CD14-positive monocyte (primary cell): ENCODE measurements around the gene WDR7. TPM values are rescaled to one million over a fixed set of nuclear protein-coding genes. Genes with fewer than 3 reads are reported as not detected.

ENCODE experiments used
- DNase-seq, 3 donors: peaks; one replicate each; pipeline ENCODE4 v3.0.0-alpha.2; 2011 to 2022
- H2AFZ ChIP-seq: 2 replicates; pipeline ENCODE4 v1.6.0; 2012; ENCODE audit warnings: mild to moderate bottlenecking, low read depth, low read length, inconsistent platforms; ENCODE audit not compliant: insufficient read depth, poor library complexity, severe bottlenecking
- H3K27ac ChIP-seq, 2 donors: 1 replicate in 1 of 2; 2 replicates in 1 of 2; pipeline ENCODE4 v1.5.1; 2012 to 2013; ENCODE audit warnings: low read length in 2 of 2, control low read depth in 1 of 2, inconsistent platforms in 1 of 2, low read depth in 1 of 2, mild to moderate bottlenecking in 1 of 2
- H3K27me3 ChIP-seq, 2 donors: one replicate each; pipeline versions ENCODE4 v1.6.0 to v1.6.1; 2011 to 2013; ENCODE audit warnings: low read length in 2 of 2; ENCODE audit not compliant: control insufficient read depth in 2 of 2, insufficient read depth in 2 of 2
- H3K36me3 ChIP-seq, 2 donors: replicated peaks in 1 of 2; 1 replicate in 1 of 2; 2 replicates in 1 of 2; pipeline versions ENCODE4 v1.5.1 to v1.6.1; 2012 to 2013; ENCODE audit warnings: low read length in 2 of 2, control low read depth in 1 of 2, inconsistent platforms in 1 of 2, mild to moderate bottlenecking in 1 of 2; ENCODE audit not compliant: insufficient read depth in 2 of 2, control insufficient read depth in 1 of 2
- H3K4me1 ChIP-seq, 2 donors: 1 replicate in 1 of 2; 2 replicates in 1 of 2; pipeline versions ENCODE4 v1.5.1 to v1.6.1; 2012 to 2013; ENCODE audit warnings: low read length in 2 of 2, control low read depth in 1 of 2, inconsistent platforms in 1 of 2, mild to moderate bottlenecking in 1 of 2, moderate library complexity in 1 of 2; ENCODE audit not compliant: insufficient read depth in 2 of 2, control insufficient read depth in 1 of 2
- H3K4me2 ChIP-seq: replicated peaks from 2 replicates; pipeline ENCODE3; 2012; ENCODE audit warnings: low read length, moderate library complexity, mild to moderate bottlenecking; ENCODE audit not compliant: poor library complexity, severe bottlenecking; ENCODE audit errors: extremely low read depth
- H3K4me3 ChIP-seq, 3 experiments: fragments of 200-600 bp in 1 of 3; sonication (generic) in 1 of 3; replicated peaks in 1 of 3; 1 replicate in 2 of 3; 2 replicates in 1 of 3; pipeline ENCODE4 v1.5.1; 2011 to 2013; ENCODE audit warnings: low read length in 3 of 3, mild to moderate bottlenecking in 3 of 3, control low read depth in 2 of 3, low read depth in 2 of 3, inconsistent platforms in 1 of 3, moderate library complexity in 1 of 3
- H3K79me2 ChIP-seq: 2 replicates; pipeline ENCODE4 v1.6.0; 2012; ENCODE audit warnings: mild to moderate bottlenecking, control low read depth, inconsistent platforms, low read length, moderate library complexity; ENCODE audit not compliant: insufficient read depth
- H3K9ac ChIP-seq: 2 replicates; pipeline ENCODE4 v1.6.0; 2017; ENCODE audit warnings: low read length, mild to moderate bottlenecking; ENCODE audit not compliant: insufficient read depth, poor library complexity, severe bottlenecking
- H3K9me3 ChIP-seq, 2 donors: replicated peaks in 1 of 2; 1 replicate in 1 of 2; 2 replicates in 1 of 2; pipeline versions ENCODE4 v1.5.1 to v1.6.1; 2012 to 2013; ENCODE audit warnings: low read length in 2 of 2, control low read depth in 1 of 2; ENCODE audit not compliant: control insufficient read depth in 1 of 2, insufficient read depth in 1 of 2
- H4K20me1 ChIP-seq: 2 replicates; pipeline ENCODE4 v1.6.0; 2012; ENCODE audit warnings: mild to moderate bottlenecking, low read length, control low read depth, moderate library complexity; ENCODE audit not compliant: insufficient read depth
- H3K27ac Mint-ChIP-seq, 7 donors: one replicate each; pipeline ENCODE4 v1.8.0; 2020; ENCODE audit warnings: mild to moderate bottlenecking in 7 of 7, mixed read lengths in 7 of 7, moderate library complexity in 6 of 7, inconsistent platforms in 2 of 7
- H3K27me3 Mint-ChIP-seq, 3 donors: one replicate each; pipeline ENCODE4 v1.8.0; 2021 to 2022; ENCODE audit warnings: low read depth in 3 of 3, mild to moderate bottlenecking in 3 of 3, mixed read lengths in 3 of 3, moderate library complexity in 3 of 3, inconsistent platforms in 1 of 3
- H3K36me3 Mint-ChIP-seq, 2 donors: one replicate each; pipeline ENCODE4 v1.8.0; 2020; ENCODE audit warnings: mixed read lengths in 2 of 2, inconsistent platforms in 1 of 2, mild to moderate bottlenecking in 1 of 2
- H3K4me1 Mint-ChIP-seq: one replicate; pipeline ENCODE4 v1.8.0; 2020; ENCODE audit warnings: mild to moderate bottlenecking, mixed read lengths
- H3K4me3 Mint-ChIP-seq, 2 donors: one replicate each; pipeline ENCODE4 v1.8.0; 2020; ENCODE audit warnings: mild to moderate bottlenecking in 2 of 2, mixed read lengths in 2 of 2, moderate library complexity in 1 of 2
- H3K9me3 Mint-ChIP-seq, 7 donors: one replicate each; pipeline ENCODE4 v1.8.0; 2020 to 2022; ENCODE audit warnings: mixed read lengths in 7 of 7, mild to moderate bottlenecking in 6 of 7, moderate library complexity in 6 of 7, inconsistent platforms in 2 of 7
- WGBS: methylation state at CpG from one replicate; pipeline ENCODE4 v1.1.5; 2013; ENCODE audit warnings: missing lambda C conversion rate; ENCODE audit not compliant: insufficient coverage; 5-methylcytosine and 5-hydroxymethylcytosine counted together
- intact Hi-C, 2 donors: fragments of 100-400 bp; cut with micrococcal nuclease; formaldehyde crosslinking; loops; one replicate each; pipeline versions ENCODE4 v1.15.0 to v1.15.1; 2023
- polyA plus RNA-seq, 3 donors: library from polyadenylated mRNA; depleted of rRNA in 1 of 3; unstranded in 2 of 3; stranded (reverse) in 1 of 3; fragments of 300-500 nt in 2 of 3; fragments of >200 nt in 1 of 3; fragmentation: Illumina TruSeq in 2 of 3; gene quantifications; 1 replicate in 2 of 3; 2 replicates in 1 of 3; pipeline ENCODE4 v1.2.3, GENCODE V29; 2012 to 2021
- TF ChIP-seq, protein P1 (sequence below): fragments of 200-600 bp; IDR thresholded peaks from one replicate; pipeline ENCODE4 v1.8.0; 2022; ENCODE audit warnings: antibody characterized with exemption, mild to moderate bottlenecking

Gene WDR7
- polyA plus RNA-seq, 3 donors, result 9.1 to 23.6 (median 9.5) TPM

DNA sequence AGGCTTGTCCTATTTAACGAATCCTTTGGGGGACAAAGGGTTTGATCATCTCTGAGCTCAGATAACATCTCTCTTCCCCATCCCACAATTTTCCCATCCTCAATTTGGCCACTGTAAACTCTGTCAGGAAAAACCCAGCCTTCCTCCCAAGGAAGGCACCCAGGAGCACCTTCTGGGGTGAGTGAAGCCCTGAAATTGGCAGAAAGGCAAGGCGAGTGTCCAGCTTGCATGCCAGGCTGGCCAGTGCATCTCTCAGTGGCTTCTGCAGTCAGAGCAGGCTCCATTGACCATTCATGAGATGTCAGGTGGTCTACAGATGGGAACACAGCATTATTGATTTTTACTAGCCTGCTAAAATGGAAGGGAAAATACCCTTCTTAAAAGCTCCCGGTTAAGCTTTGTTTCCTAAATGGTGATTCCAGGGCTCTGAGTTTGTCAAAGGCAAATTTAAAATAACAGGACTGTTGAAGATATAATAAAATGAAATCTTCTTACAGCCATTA is 412.5 kb downstream of the WDR7 start:
- H3K27me3 Mint-ChIP-seq, result peaks cover 0 to 6% (median 2%) of the 10 kb centered on the region in 3 donors
- intact Hi-C loops, result no loop called here
- no peaks in the 10 kb centered on the region for H3K9me3 Mint-ChIP-seq
- no peak overlapping the region for H3K4me3 ChIP-seq
- no peaks in the 10 kb centered on the region for H3K4me1 Mint-ChIP-seq
- no peak overlapping the region for H3K27ac Mint-ChIP-seq
- H3K4me3 Mint-ChIP-seq, result no peak overlapping the region
- H3K4me2 ChIP-seq, result no peak overlapping the region
- no peak overlapping the region for H2AFZ ChIP-seq
- H3K4me1 ChIP-seq, result no peaks in the 10 kb centered on the region
- H3K36me3 Mint-ChIP-seq, result no peaks in the 10 kb centered on the region
- H3K36me3 ChIP-seq, result no peaks in the 10 kb centered on the region
- no peaks in the 10 kb centered on the region for H4K20me1 ChIP-seq
- H3K27ac ChIP-seq, result no peak overlapping the region
- no peaks in the 10 kb centered on the region for H3K79me2 ChIP-seq
- 89% methylated on average over 2 of the region's 3 CpGs for WGBS
- TF ChIP-seq, protein P1, sequence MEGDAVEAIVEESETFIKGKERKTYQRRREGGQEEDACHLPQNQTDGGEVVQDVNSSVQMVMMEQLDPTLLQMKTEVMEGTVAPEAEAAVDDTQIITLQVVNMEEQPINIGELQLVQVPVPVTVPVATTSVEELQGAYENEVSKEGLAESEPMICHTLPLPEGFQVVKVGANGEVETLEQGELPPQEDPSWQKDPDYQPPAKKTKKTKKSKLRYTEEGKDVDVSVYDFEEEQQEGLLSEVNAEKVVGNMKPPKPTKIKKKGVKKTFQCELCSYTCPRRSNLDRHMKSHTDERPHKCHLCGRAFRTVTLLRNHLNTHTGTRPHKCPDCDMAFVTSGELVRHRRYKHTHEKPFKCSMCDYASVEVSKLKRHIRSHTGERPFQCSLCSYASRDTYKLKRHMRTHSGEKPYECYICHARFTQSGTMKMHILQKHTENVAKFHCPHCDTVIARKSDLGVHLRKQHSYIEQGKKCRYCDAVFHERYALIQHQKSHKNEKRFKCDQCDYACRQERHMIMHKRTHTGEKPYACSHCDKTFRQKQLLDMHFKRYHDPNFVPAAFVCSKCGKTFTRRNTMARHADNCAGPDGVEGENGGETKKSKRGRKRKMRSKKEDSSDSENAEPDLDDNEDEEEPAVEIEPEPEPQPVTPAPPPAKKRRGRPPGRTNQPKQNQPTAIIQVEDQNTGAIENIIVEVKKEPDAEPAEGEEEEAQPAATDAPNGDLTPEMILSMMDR, result no peak
- no peaks in the 10 kb centered on the region for H3K27me3 ChIP-seq
- H3K9ac ChIP-seq, result no peak overlapping the region
- no peak for DNase-seq
- H3K9me3 ChIP-seq, result no peaks in the 10 kb centered on the region

DNA sequence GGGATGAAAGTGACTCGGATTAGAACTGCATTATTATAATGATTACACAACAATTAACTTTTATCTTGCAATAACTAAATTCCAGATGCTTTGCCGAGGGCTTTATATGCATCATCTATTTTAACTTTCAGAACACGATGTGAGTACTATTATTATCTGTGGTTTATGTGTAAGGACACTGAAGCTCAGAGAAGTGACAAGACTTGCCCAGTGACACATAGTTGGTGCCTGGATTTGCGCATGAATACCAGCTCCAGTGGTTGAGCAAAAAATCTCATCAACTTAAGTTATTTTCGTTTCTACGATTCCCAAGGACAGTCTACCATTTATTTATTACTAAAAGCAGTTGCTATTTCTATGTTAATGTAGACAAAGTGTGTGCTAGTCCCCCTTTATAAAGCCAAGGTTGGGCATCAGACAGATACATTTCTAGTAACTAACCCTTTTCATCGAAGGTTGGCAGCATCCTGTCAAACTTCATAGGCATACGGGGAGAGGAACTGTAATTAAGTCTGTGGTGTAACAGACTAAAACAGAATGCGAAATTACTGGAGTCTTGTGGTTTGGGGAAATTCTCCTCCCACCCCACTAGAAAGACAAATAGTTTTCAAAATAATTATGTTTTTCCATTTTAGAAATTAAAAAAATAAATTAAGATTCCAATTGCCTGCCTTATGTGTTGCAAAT is 422.5 kb downstream of the WDR7 start:
- H3K27me3 Mint-ChIP-seq, result no peaks in the 10 kb centered on the region
- WGBS, result no CpG with 5 or more reads among the region's 9 CpGs
- intact Hi-C loops, result no loop called here

More for the DNA sequence above, 422.5 kb downstream of the WDR7 start:
- no peaks in the 10 kb centered on the region for H3K79me2 ChIP-seq
- Mint-ChIP-seq H3K9me3 (peaks cover 0 to 3% (median 0%) of the 10 kb centered on the region in 7 donors), H3K4me3 (peak overlapping the region in 1 of 2 donors; percentile 79), H3K4me1 (peaks cover 34% of the 10 kb centered on the region), H3K27ac (no peak overlapping the region), H3K36me3 (no peaks in the 10 kb centered on the region)
- DNase-seq, result no peak
- H3K9ac ChIP-seq, result no peak overlapping the region
- H2AFZ ChIP-seq, result peak overlapping the region; percentile 12
- H3K36me3 ChIP-seq, result no peaks in the 10 kb centered on the region
- H3K4me3 ChIP-seq, result peak overlapping the region in 1 of 3 experiments; percentile 40
- TF ChIP-seq, protein P1, result no peak
- peak overlapping the region; percentile 49 for H3K4me2 ChIP-seq
- no peak overlapping the region for H3K27ac ChIP-seq
- peaks cover 22 to 31% of the 10 kb centered on the region in 2 donors for H3K4me1 ChIP-seq
- no peaks in the 10 kb centered on the region for H4K20me1 ChIP-seq
- H3K27me3 ChIP-seq, result no peaks in the 10 kb centered on the region
- no peaks in the 10 kb centered on the region for H3K9me3 ChIP-seq
